GM21619 (cell line): Measurements from ENCODE around the gene ACTN2.
"Not testable (repeated sequence)": the region's sequence is repeated elsewhere in the genome, so short reads cannot be mapped to it uniquely, and the experiment has no call there.

Experiments used
- ATAC-seq: cut with Tn5 transposase; IDR thresholded peaks from one replicate; pipeline ENCODE4 v1.9.1; 2021; ENCODE audit not compliant: unreplicated experiment

The ACTN2 gene

DNA sequence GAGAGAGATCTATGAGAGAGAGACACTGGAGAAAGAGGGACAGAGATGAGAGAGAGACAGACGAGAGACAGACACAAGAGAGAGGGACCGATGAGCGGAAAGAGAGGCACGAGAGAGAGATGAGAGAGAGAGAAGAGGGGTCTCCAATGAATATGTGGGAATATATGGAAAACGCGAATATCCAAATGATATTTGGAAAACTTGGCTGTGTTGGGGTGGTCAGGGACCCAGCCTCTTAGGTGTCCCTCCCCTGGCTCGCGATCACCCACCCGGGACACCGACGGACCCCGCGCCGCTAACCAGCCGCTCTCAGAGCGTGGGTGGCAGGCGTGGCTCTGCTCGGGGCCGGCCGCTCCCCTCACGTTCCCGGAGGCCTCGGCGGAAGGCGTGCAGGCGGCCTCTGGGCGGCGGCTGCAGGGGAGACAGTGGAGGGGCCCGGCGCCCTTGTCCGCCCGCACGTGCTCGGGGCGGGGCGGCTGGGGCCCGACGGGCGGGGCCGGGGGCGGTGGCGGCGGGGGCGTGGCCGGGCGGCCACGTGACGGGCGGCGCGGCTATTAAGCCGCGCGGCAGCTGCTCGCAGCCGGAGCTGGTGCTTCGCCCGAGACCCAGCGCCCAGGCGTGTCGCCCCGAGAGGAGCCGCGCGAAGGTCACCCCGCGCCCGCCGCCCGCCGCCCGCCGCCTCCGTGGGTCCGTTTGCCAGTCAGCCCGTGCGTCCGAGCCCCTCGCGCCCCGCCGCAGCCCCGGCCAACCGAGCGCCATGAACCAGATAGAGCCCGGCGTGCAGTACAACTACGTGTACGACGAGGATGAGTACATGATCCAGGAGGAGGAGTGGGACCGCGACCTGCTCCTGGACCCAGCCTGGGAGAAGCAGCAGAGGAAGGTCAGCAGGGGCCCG is at the start of gene ACTN2:
Gene ACTN2, plus strand, starts transcription at position 583 of the 898 bp plus-strand sequence. Its CDS starts 175 bp downstream, at position 758.
- peak; percentile 80 for ATAC-seq

DNA sequence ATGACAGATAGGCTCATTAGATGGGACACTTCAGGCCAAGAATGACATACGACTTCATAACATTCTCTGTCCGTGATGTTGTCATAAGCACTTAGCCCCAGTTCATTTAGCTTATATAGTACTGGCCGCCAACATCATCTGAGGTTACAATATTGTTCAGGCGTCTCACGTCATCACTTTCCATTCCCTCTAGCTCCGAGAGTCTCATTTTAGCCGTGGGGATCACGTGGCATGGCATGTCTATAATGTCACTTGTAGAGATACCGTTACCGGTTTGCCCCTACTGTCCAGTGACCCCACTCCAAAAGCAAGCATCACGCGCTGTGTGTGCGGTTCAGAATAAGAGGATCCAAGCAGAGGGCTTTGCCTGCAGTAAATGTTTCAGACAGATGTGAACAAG is 47.4 kb upstream of the ACTN2 start:
- no peak for ATAC-seq

GRCh38 chr1:236639686-236640085 is 46.6 kb upstream of the ACTN2 start:
- no peak for ATAC-seq

DNA sequence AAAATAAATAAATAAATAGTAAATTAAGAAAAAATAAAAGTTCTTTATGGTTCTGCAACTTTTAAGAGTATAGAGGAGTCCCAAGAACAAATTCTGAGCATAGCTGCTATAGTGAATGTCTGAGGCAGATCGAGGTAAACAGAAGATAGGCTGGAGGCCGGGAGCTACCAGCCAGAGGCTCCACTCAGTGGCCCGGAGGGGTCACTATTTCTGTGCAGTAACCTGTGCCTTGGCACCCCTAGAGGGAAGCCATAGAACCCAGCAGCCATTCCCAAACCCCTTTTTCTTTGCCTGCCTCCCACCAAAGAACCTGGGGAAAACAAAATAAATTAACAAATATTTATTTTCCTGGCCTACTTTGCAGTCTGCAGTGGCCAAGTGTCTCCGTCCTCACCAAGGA is 43.5 kb upstream of the ACTN2 start:
- no peak for ATAC-seq

- no peak for ATAC-seq
Observed at GRCh38 chr1:236645016-236645680, 41.2 kb upstream of the ACTN2 start.

DNA sequence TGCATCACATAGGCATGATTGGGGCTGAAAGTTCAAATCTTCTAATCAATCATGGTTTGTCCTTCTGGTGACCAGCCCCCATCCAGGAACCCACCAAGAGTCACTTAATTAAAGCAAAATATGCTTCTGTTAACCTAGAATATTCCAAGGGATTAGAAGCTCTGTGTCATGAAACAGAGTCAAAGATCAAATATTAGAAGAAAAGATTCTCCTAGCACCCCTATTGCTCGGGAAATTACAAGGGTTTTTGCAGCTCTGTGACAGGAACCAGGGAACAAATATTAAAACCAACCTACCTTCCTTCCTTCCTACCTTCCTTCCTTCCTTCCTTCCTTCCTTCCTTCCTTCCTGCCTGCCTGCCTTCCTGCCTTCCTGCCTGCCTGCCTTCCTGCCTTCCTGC is 31.8 kb upstream of the ACTN2 start:
- ATAC-seq = no peak

DNA sequence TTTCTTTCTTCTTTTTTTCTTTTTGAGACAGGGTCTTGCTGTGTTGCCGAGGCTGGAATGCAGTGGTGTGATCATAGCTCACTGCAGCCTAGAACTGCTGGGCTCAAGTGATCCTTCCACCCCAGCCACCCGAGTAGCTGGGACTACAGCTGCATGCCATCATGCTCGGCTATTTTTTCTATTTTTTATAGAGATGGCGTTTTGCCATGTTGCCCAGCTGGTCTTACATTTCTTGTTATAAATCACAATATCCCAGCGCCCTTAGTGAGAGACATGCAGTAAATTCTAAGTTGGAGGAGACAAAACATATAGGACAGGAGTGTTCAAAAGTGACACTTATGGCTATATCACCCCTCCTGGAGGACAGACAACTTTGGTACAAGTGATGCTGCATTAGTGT is 31.3 kb upstream of the ACTN2 start:
- no peak for ATAC-seq

- no peak for ATAC-seq
Observed at GRCh38 chr1:236657398-236657797, 28.9 kb upstream of the ACTN2 start.

DNA sequence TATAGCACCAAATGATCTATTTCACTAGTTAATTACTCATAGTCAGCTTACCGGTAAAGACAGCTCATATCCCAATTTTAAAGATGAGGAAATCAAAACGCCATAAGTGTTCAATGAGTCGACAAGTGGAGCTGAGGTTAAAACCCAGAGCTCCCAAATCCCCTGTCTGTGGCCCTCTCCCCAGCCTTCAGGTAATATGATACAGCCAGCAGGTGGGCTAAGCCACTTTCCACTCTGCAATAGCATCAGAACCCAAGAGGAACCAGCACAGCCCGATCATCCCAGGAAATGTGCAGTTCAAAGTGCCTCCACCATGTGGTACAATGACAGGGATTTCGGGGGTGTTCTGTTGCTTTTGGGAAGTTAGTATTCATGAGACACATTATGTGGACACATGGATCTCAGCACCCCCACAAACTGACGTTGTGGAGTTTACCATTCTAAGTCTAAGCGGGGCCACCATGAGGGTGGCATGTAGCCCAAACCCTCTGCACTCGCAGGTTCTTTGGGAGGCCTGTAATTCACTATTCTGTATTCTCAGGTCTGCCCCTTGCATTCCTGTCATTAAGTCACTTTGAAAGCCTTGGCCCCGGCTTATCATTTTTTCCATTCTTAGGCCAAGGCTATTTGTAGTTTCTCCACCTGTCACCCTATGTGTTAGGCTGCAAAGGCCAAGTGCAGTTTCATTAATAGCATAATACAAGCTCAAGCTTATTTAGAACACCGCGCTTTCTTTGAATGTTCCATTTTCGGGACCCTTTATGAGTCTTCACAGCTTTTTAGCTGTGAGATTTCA is 26.3 kb upstream of the ACTN2 start:
- ATAC-seq = no peak

GRCh38 chr1:236663934-236664333 is 22.4 kb upstream of the ACTN2 start:
- ATAC-seq = no peak

DNA sequence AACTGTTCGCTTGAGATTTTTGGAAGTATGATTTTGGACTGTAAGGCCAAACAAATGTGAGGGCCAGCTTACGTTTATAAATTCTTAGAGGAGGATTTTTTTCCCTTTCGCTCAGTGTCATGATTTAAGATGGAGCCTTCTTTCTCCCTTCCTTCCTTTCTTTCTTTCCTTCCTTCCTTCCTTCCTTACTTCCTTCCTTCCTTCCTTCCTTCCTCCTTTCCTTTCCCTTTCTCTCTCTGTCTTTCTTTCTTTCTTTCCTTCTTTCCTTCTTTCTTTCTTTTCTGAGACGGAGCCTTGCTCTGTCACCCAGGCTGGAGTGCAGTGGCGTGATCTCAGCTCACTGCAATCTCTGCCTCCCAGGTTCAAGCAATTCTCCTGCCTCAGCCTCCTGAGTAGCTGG is 17.4 kb upstream of the ACTN2 start:
- not testable (repeated sequence) for ATAC-seq

DNA sequence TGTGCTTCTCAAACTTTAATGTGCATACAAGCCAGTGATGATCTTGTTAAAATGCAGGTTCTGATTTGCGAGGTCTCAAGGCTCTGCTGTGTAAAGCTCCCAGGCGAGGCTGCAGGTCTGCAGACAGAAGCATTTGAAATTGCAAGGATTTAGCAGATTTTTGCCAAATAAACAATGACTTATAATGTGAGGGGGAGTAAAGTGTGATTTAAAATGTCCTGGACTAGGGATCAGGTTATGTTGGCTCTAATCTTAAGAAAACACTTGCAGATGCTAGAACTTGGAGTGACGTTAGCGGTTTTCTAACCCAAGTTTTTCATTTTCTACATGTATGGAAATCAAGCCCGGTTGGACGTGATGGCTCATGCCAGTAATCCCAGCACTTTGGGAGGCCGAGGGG is 16.2 kb upstream of the ACTN2 start:
- no peak for ATAC-seq

GRCh38 chr1:236673289-236673919 is 12.9 kb upstream of the ACTN2 start:
- no peak for ATAC-seq

DNA sequence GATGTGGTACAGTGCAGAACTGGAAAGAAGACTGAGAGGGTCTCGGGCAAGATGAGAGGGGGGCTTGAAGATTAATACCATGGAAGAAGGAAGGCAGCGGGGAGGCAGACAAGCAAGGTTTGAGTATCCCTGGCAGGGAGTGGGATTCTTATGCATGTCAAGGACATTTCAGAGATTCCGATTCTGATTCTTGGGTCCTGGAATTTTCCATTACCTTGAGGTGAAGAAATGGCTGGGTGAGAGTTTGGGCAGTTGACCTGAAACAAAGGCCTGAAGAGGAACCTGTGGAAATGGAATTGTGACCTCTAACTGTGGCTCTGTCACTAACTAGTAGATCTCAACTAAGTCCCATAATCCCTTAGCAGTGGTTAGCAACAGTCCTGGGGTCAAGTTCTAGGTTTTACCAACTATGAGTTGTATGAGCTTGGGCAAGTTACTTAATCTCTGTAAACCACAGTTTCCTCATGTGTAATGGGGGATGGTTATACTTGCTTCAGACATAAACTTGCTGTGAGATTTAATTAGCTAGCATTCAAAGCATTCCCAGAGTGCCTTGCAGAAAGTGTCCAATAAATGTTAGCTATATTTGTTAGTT is 8.6 kb upstream of the ACTN2 start:
- no peak for ATAC-seq

GRCh38 chr1:236681219-236681618 is 5.1 kb upstream of the ACTN2 start:
- no peak for ATAC-seq

DNA sequence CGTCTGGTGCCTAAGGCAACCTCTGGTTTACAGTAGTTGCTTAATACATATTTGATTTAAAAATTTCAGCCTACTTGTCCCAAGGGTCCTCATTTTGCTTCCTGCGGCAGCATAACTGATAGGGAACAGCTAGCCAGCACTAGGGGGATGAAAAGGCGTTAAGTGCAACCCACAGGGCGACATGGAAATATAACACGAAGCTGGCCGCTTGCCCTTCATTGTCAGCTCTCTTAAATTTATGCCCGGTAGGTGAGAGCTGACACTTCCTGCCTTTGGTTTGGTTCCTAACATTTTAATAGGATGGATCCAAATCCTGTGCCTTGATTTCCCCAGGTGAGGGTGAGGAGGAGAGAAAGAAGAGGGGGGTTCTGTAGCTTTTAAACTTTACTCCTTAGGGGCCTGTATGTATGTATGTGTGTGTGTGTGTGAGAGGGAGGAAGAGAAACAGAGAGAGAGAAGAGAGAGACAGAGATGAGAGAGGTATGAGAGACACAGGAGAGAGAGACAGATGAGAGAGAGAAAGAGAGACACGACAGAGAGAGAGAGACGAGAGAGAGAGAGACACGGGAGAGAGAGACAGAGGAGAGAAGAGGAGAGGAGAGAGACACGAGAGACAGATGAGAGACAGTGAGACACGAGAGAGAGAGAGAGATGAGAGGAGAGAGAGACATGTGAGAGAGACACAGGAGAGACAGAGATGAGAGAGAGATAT is 938 bp upstream of the ACTN2 start:
- ATAC-seq = no peak

- no peak for ATAC-seq
Observed at GRCh38 chr1:236686815-236687160, 489 bp downstream of the ACTN2 start.

DNA sequence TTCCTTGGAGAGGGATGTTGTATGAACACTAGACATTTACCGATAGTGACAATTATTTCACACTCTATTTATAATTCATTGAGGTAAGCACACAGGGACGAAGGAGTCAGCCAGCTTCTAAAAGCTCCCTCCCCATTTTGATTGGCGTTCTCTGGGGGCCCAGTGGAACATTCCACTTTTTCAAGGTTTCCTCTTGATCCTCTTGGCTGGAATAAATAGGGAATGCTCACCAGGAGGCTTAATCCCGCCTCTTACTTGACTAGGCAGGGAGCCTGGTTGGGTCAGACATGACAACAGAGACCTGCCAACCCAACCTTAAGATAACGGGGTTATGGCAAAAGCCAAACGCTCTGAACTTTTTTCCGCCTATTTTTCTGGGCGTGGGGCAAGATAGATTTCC is 974 bp downstream of the ACTN2 start:
- no peak for ATAC-seq

- no peak for ATAC-seq
Observed at GRCh38 chr1:236688705-236689104, 2.4 kb downstream of the ACTN2 start.
